ENCODE measurements around the gene DENND6B.
"Not testable (repeated sequence)": the region's sequence is repeated elsewhere in the genome, so short reads cannot be mapped to it uniquely, and the experiment has no call there.

DENND6B gene, protein sequence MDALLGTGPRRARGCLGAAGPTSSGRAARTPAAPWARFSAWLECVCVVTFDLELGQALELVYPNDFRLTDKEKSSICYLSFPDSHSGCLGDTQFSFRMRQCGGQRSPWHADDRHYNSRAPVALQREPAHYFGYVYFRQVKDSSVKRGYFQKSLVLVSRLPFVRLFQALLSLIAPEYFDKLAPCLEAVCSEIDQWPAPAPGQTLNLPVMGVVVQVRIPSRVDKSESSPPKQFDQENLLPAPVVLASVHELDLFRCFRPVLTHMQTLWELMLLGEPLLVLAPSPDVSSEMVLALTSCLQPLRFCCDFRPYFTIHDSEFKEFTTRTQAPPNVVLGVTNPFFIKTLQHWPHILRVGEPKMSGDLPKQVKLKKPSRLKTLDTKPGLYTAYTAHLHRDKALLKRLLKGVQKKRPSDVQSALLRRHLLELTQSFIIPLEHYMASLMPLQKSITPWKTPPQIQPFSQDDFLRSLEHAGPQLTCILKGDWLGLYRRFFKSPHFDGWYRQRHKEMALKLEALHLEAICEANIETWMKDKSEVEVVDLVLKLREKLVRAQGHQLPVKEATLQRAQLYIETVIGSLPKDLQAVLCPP

DNA sequence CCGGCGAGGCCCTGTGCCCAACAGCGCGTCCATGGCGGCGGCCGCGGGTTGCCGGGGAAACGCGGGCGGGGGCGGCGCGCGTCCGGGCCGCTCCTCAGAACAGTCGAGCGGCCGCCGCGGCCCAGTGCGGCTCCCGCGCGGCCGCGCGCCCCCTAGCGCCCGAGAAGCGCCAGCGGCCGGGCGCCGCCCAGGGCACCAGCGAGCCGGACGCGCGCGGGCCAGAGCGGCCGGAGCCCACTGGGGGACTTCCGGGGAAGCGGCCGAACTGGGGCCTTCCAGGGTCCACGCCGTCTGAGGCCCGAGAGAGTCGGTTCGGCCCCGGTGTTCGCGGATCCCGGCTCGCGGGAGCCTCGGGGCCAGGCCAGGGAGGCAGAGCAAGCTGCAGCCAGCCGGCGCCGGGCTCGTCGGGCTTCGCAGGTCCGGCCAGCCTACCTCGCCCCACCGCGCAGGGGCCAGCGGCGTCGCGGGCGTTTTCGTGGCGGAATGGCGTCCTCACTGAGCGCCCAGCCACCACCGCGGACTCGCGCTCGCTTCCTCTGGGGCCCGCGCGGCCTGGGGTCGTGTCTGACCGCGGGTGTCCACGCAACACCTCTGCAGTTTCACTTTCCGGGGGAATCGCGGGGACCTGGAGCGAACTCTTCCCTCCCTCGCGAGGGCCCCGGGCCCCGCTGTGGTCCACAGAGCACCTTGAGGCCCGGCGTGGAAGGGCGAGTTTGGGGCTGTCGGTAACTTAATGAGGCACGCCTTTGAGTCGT, at the start of gene DENND6B:
DENND6B (minus strand) TSS at position 57 of the 755 bp plus-strand sequence; CDS start at position 33, 24 bp downstream.
- in situ Hi-C loops (cut with HindIII; ENCODE audit: low sequenced_read_pairs), result no loop called here

DNA sequence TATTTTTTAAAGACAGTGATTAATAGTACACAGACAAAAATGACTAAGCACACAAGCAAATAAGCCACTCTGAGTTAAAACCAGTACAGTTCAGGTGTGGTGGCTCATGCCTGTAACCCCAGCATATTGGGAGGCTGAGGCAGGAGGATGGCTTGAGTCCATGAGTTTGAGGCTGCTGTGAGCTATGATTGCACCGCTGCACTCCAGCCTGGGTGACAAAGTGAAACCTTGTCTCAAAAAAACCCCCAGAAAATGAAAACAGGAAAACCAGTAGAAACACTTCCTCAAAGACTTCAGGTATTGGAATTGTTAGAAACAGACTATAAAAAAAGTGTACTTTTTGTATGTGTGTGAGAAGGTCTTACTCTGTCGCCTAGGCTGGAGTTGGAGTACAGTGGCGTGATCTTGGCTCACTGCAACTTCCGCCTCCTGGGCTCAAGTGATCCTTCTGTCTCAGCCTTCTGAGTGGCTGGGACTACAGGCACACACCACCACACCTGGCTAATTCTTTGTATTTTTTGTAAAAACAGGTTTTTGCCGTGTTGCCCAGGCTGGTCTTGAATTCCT, 49.4 kb upstream of the DENND6B start:
- in situ Hi-C loops (cut with HindIII; ENCODE audit: low sequenced_read_pairs), result no loop called here

DNA sequence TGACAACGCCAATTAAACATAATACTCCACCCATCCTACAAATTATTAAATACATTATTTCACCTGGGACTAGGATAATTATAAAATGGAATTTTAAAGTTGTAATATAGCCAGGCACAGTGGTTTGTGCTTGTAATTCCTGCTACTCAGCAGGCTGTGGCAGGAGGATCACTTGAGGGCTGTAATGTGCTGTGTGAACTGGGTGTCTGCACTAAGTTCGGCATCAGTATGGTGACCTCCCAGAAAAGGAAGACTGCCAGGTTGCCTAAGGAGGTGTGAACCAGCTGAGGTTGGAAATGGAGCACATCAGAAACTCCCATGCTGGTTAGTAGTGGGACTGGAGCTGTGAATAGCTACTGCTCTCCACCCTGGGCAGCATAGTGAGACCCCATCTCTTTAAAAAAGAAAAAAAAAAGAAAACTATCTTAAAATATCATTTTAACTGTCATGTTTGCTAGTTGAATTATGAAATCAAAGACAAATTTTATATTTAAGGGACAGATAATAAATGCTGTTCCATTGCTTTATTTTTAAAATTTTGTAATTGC, 44.4 kb upstream of the DENND6B start:
- in situ Hi-C loops (cut with HindIII; ENCODE audit: low sequenced_read_pairs), result no loop called here

DNA sequence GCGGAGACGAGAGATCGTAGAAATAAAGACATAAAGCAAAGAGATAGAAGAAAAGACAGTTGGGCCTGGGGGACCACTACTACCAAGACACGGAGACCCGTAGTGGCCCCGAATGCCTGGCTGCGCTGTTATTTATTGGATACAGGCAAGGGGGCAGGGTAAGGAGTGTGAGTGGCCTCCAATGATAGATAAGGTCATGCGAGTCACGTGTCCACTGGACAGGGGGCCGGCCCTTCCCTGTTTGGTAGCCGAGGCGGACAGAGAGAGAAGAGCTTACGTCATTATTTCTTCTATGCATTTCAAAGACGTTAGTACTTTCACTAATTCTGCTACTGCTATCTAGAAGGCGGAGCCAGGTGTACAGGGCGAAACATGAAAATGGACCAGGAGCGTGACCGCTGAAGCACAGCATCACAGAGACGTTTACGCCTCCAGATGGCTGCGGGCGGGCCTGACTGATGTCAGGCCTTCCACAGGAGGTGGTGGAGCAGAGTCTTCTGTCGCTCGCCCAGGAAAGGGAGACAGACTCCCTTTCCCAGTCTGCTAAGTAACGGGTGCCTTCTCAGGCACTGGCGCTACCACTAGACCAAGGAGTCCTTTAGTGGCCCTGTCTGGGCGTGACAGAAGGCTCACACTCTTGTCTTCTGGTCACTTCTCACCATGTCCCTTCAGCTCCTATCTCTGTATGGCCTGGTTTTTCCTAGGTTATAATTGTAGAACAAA, 41.1 kb upstream of the DENND6B start:
- in situ Hi-C loops (cut with HindIII; ENCODE audit: low sequenced_read_pairs), result no loop called here

DNA sequence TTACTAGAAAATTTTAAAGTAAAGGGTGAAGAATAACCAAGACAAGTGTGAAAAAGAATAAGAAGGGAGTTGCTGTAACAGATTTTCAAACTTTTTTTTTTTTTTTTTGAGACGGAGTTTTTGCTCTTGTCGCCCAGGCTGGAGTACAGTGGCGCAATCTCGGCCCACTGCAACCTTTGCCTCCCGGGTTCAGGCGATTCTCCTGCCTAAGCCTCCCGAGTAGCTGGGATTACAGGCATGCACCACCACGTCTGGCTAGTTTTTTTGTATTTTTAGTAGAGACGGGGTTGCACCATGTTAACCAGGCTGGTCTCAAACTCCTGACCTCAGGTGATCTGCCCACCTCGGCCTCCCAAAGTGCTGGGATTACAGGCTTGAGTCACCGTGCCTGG, 37.0 kb upstream of the DENND6B start:
- in situ Hi-C loops (cut with HindIII; ENCODE audit: low sequenced_read_pairs), result not testable (repeated sequence)

DNA sequence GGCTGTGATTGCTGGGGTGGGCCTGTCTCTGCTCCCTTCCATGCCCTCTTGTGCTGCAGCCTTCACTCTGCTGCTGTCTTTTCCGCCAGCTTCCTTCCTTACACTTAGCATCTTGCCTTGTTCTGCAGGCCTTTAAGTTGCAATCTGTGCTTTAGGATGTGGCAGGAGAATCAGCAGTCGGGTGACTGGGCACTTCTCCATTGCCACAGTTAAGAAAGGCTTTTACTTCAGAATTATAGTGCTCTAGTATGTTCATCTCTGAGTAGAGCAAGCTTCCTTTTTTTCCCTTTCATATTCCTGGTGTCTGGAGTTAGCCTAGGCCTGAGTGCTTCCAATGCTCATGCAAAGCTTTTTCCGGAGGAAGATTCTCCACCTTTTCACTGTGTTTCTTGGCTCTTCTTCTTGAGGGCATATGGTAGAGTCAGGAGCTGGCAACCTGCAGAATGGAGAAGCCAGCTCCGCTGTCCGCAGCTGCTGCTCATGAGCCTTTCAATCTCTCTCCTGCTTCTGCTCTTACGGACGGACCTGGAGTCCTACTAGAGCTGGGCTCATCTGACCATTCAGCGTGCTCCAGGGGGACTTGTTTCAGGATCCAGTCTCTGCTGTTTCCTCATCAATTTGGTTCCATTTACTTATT, 36.5 kb upstream of the DENND6B start:
- in situ Hi-C loops (cut with HindIII; ENCODE audit: low sequenced_read_pairs), result no loop called here

DNA sequence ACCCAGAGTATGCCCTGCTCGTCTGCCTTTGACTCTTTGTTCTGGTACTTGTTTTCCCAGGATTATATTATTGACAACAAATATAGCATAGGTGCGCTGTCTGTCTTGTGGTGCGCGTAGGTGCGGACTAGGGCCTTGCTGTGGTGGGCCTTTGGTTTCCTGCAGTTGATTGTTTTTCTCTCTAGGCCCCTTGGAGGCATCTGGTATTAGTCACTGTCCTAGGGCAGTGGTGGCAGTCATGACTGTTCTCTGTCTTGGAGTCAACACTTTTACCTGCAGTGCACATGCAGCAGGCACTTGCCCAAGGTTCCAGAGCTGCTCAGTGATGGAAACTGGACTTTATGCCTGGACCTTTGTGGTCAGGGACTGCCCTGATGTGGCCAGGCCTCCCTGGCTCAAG, 34.9 kb upstream of the DENND6B start:
- in situ Hi-C loops (cut with HindIII; ENCODE audit: low sequenced_read_pairs), result no loop called here

DNA sequence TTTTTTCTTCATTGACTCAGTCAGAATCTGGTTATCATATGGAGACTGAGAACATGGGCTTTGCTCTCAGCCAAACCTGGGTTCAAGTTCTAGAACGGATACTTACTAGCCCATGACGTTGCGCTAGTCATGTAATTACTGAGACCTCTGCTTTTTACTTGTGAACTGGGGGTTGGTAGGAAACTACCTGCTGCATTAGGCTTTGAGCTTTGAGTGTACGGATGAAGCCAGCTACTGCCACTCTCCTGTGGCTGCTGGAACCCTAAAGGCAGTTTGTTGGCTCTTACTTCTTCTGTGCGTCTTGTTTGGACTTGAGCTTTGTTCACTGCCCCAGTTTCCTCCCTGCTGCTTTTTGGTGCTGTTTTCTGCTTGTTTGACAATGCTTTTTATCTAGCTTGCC, 34.4 kb upstream of the DENND6B start:
- in situ Hi-C loops (cut with HindIII; ENCODE audit: low sequenced_read_pairs), result no loop called here

DNA sequence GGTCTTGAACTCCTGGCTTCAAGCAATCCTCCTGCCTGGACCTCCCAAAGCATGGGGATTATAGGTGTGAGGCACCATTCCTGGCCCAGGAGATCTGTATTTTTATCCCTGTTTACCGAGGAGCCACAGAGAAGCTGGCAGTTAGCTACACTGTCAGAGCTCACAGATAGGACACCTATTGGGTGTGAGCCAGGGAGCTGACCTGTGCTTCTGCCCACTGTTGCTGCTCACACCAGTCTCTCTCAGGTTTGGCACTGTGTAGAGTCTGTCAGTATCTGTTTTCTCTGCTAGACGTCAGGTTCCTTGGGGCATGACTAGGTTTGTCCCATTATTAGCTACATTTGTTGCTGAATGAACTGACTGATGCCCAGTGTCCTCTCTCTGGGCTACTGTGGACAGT, 33.8 kb upstream of the DENND6B start:
- in situ Hi-C loops (cut with HindIII; ENCODE audit: low sequenced_read_pairs), result no loop called here

DNA sequence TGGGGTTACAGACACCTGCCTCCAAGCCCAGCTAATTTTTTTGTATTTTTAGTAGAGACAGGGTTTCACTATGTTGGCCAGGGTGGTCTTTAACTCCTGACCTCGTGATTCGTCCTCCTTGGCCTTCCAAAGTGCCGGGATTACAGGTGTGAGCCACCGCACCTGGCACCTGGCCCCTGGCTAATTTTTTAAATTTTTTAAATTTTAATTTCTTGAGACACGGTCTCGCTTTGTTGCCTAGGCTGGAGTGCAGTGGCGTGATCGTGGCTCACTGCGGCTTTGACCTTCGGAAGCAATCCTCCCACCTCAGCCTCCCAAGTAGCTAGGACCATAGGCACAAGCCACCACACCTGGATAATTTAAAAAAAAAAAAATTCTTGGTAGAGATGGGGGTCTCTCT, 30.9 kb upstream of the DENND6B start:
- in situ Hi-C loops (cut with HindIII; ENCODE audit: low sequenced_read_pairs), result no loop called here

DNA sequence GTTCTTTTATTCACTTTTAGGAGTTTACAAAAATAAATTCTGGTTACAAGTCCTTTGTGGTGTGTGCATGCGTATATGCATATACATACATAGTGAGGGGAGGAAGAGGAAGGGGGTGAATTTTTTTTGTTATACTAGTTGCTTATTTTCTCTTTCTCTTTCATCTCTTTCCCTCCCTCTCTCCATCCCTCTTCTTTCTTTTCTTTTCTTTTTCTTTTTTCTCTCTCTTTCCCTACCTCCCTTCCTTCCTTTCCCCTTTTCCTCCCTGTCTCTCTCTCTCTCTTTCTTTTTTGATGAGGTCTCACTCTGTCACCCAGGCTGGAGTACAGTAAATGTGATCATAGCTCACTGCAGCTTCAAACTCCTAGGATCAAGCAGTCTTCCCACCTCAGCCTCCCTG, 30.4 kb upstream of the DENND6B start:
- in situ Hi-C loops (cut with HindIII; ENCODE audit: low sequenced_read_pairs), result no loop called here

DNA sequence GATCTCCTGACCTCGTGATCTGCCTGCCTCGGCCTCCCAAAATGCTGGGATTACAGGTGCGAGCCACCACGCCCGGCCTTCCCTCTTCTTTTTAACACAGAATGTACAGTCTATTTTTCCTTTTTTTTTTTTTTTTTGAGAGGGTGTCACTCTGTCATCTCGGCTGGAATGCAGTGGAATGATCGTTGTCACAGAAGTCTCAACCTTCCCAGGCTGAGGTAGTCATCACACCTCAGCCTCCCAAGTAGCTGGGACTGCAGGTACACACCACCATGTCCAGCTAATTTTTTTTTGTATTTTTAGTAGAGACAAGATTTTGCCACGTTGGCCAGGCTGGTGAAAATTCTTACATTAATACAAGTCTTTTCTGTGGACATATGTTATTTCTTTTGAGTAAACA, 29.4 kb upstream of the DENND6B start:
- in situ Hi-C loops (cut with HindIII; ENCODE audit: low sequenced_read_pairs), result no loop called here

DNA sequence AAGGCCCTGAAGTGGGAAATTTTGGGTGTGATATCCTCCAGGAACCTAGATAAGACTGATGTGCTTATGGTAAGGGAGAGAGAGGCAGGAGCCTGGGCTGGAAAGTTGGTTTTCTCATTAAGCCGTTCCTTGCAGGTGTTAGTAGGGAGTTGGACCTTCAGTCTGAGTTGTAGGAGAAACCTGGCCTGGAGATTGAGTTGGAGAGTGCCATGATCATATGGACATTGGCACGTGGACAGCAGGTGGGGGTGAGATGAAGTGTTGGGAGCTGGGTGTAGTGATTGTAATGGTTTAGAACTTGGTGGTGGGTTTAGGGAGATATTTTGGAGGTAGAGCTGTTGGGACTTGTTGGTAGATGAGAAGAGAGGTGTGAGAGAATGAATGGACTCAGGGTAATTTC, 21.2 kb upstream of the DENND6B start:
- in situ Hi-C loops (cut with HindIII; ENCODE audit: low sequenced_read_pairs), result no loop called here

DNA sequence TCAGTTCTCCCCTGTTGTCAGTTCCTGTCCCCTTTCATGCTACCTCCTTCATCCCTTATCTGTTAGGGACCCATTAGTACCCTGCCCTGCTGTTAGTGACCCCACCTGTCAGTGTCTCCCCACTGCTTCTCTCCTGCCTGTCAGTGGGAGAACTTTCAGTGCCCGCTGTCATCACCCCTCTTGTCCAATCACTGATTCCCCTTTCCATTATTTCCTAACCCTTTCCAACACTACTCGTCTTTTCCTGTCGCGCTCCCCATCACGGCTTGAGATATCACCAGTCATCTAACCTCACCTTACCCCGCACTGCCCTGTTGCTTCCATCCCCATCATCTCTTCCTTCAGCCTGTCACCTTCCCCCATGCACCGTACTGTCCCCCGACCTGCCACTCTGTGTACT, 20.3 kb upstream of the DENND6B start:
- in situ Hi-C loops (cut with HindIII; ENCODE audit: low sequenced_read_pairs), result no loop called here

DNA sequence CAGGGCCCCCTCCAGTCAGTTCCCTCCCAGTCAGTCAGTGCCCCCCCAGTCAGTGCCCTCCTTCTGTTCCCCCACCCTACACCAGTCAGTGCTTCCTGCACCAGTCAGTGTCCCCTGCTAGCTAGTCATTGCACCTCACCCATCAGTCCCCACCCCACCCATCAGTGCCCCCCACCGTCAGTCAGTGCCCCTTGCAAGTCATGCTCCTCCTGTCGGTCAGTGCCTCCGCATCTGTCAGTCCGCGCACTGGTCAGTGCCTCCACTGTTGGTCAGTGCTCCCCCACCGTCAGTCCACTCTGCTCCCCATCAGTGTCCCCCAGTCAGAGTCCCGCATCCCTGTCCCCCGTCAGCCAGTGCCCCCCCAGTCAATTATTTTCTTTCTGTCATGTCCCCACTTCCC, 19.7 kb upstream of the DENND6B start:
- in situ Hi-C loops (cut with HindIII; ENCODE audit: low sequenced_read_pairs), result no loop called here

DNA sequence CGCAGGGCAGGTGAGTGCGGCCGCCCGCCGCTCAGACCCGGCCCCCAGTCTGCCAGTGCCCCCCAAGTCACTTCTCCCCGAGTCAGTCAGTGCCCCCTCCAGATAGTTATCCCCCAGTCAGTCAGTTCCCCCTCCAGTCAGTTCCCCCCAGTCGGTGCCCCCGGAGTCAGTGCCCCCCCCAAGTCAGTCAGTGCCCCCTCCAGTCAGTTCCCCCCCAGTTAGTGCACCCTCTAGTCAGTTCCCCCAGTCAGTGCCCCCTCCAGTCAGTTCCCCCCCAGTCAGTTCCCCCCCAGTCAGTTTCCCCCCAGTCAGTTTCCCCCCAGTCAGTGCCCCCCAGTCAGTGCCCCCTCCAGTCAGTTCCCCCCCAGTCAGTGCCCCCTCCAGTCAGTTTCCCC, 16.7 kb upstream of the DENND6B start:
- in situ Hi-C loops (cut with HindIII; ENCODE audit: low sequenced_read_pairs), result no loop called here

DNA sequence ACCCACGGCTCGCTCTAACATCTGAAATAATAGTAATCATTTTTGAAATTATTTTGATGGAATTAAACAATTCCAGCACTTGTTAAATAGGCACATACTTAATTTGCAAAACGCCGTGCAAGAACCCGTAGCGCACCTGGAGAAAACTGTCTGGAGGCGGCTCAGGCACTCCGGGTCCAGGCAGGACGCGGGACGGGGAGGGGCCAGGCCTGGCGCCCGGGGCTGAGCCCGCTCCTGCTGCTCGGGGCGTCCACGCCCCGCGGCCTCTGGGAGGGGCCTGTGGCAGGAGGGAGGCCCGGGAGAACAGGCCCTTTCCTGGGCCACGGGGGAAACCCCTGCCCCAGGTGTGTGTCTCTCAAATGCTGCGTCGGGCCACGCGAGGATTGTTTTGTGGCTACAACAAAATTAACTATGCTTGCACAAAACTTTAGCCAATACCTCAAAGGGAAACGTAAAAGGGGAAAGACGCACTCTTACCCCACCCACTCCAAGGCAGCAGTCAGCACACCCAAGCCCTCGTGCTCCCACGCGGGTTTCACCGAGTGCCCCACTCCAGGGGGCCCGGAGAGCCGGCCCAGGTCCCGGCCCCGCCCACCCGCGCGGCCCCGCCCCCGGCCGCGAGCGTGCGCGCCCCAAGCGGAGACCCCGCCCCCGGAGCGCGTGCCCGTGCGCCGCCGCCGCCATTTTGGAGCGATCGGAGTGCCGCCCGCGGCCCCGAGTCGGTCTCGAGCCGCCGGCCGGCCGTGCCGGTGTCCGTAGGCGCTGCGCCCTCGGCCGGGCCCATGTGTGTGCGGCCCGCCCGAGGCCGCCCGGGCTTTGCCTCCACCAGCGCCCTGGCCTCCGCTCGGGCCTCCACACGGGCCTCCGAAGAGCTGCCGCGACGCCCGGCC, 16.1 kb upstream of the DENND6B start, which contains the start of gene PPP6R2:
PPP6R2 (plus strand) TSS at position 677 of the 890 bp plus-strand sequence. CDS start 50,582 bp downstream, outside the sequence.
- in situ Hi-C loops (cut with HindIII; ENCODE audit: low sequenced_read_pairs), result no loop called here

DNA sequence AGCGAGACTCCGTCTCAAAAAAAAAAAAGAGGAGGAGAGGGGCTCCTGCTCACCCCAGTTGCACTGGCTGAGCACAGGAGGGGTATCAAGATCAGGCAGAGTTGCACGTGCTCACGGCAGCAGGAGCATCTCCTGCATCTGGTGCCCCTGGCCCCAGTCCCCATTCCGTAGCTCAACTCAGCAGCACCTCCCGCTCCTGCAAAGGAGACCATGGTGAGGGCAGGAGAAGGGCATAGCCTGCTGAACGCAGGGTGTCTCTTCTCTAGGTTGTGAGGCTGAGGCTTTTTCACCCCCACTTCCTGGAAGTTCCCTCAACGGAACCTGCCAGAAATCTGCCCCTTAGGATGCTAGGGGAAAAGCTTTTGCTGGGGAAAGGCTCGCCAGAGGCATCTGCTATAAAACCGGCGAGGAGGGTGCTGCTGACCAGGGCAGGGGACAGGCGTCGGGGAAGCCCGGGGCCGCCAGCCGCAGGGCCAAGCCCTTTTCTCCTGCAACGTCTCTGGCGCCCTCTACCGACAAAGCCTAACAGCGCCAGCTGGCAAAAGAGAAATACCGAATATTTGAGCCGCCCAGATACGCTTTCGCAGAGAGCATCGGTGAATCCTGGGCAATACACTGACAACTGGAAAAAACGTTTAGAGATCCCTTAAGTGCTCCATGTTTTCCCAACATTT, 15.3 kb upstream of the DENND6B start:
- in situ Hi-C loops (cut with HindIII; ENCODE audit: low sequenced_read_pairs), result no loop called here
